HepG2 (cell line): ENCODE measurements around the gene TAF12. TPM values are rescaled to one million over a fixed set of nuclear protein-coding genes. Genes with fewer than 3 reads are reported as not detected.
A peak's percentile ranks its signal among the peaks of the same experiment; 100 is the strongest.

Source experiments
- AGO2 ChIP-seq: fragments of 200-400 bp; formaldehyde crosslinking; optimal IDR thresholded peaks from 2 replicates; pipeline ENCODE3; 2017; ENCODE audit warnings: mild to moderate bottlenecking, low read depth, low read length, moderate library complexity
- CHD4 ChIP-seq: fragments of 200-600 bp; sonication (generic); IDR thresholded peaks from 2 replicates; pipeline ENCODE4 v1.7.0; 2017; ENCODE audit warnings: mild to moderate bottlenecking, low read length, borderline replicate concordance
- FOXC1 ChIP-seq: sonication (generic); formaldehyde crosslinking; IDR thresholded peaks from 2 replicates; pipeline ENCODE4 v1.8.0; 2022; ENCODE audit warnings: mild to moderate bottlenecking, missing genetic modification reagents, borderline replicate concordance
- FOXM1 ChIP-seq: sonication (generic); formaldehyde crosslinking; IDR thresholded peaks from 2 replicates; pipeline ENCODE4 v1.5.0; 2020; ENCODE audit warnings: missing genetic modification reagents
- HIVEP1 ChIP-seq: sonication (generic); formaldehyde crosslinking; IDR thresholded peaks from 2 replicates; pipeline ENCODE4 v1.4.0; 2020; ENCODE audit warnings: mild to moderate bottlenecking, missing genetic modification reagents
- HMGXB3 ChIP-seq: sonication (generic); formaldehyde crosslinking; IDR thresholded peaks from 2 replicates; pipeline ENCODE4 v1.4.0; 2020; ENCODE audit warnings: missing genetic modification reagents, borderline replicate concordance
- MYNN ChIP-seq: sonication (generic); formaldehyde crosslinking; IDR thresholded peaks from 2 replicates; pipeline ENCODE4 v1.4.0; 2020; ENCODE audit warnings: mild to moderate bottlenecking, low read depth, missing genetic modification reagents
- NR2F1 ChIP-seq, 2 experiments: fragments of 450-650 bp in 1 of 2; formaldehyde crosslinking in 1 of 2; IDR thresholded peaks; 2 replicates each; pipeline versions ENCODE4 v1.5.0 to v1.6.1; 2016 to 2020; ENCODE audit warnings: mild to moderate bottlenecking in 1 of 2, missing compliant biosample characterization in 1 of 2, missing genetic modification reagents in 1 of 2, moderate library complexity in 1 of 2
- ONECUT2 ChIP-seq: sonication (generic); formaldehyde crosslinking; IDR thresholded peaks from 2 replicates; pipeline ENCODE4 v1.4.0; 2020; ENCODE audit warnings: missing genetic modification reagents
- PHF21A ChIP-seq: sonication (generic); formaldehyde crosslinking; IDR thresholded peaks from 2 replicates; pipeline ENCODE4 v1.5.0; 2020; ENCODE audit warnings: mild to moderate bottlenecking, missing genetic modification reagents
- REPIN1 ChIP-seq: sonication (generic); formaldehyde crosslinking; IDR thresholded peaks from 2 replicates; pipeline ENCODE4 v1.8.0; 2022; ENCODE audit warnings: missing genetic modification reagents, low read depth, mild to moderate bottlenecking, borderline replicate concordance
- SALL1 ChIP-seq: sonication (generic); formaldehyde crosslinking; IDR thresholded peaks from 2 replicates; pipeline ENCODE4 v1.8.0; 2022; ENCODE audit warnings: mild to moderate bottlenecking, missing genetic modification reagents
- ZBTB3 ChIP-seq: sonication (generic); formaldehyde crosslinking; IDR thresholded peaks from 2 replicates; pipeline ENCODE4 v1.4.0; 2020; ENCODE audit warnings: low read depth, mild to moderate bottlenecking, moderate library complexity, missing genetic modification reagents, borderline replicate concordance
- ZEB1 ChIP-seq: IDR thresholded peaks from 2 replicates; pipeline ENCODE4 v1.6.1; 2012; ENCODE audit warnings: mild to moderate bottlenecking, low read depth, inconsistent platforms; ENCODE audit not compliant: insufficient replicate concordance
- ZFX ChIP-seq: sonication (generic); formaldehyde crosslinking; IDR thresholded peaks from 2 replicates; pipeline ENCODE4 v1.4.0; 2020; ENCODE audit warnings: mild to moderate bottlenecking, low read depth, missing genetic modification reagents, moderate library complexity
- ZNF441 ChIP-seq: sonication (generic); formaldehyde crosslinking; IDR thresholded peaks from 2 replicates; pipeline ENCODE4 v1.7.0; 2021; ENCODE audit warnings: missing genetic modification reagents, borderline replicate concordance
- ZNF446 ChIP-seq: sonication (generic); formaldehyde crosslinking; IDR thresholded peaks from 2 replicates; pipeline ENCODE4 v1.5.0; 2020; ENCODE audit warnings: mild to moderate bottlenecking, missing genetic modification reagents
- ZNF746 ChIP-seq: sonication (generic); formaldehyde crosslinking; IDR thresholded peaks from 2 replicates; pipeline ENCODE4 v1.8.0; 2022; ENCODE audit warnings: mild to moderate bottlenecking, missing genetic modification reagents
- ZNF770 ChIP-seq: sonication (generic); formaldehyde crosslinking; IDR thresholded peaks from 2 replicates; pipeline ENCODE4 v1.5.0; 2020; ENCODE audit warnings: mild to moderate bottlenecking, missing genetic modification reagents
- ZSCAN22 ChIP-seq: sonication (generic); formaldehyde crosslinking; IDR thresholded peaks from 2 replicates; pipeline ENCODE4 v1.4.0; 2020; ENCODE audit warnings: mild to moderate bottlenecking, missing genetic modification reagents
- polyA plus RNA-seq, 8 experiments: library from polyadenylated mRNA; depleted of rRNA in 3 of 8; stranded (reverse) in 7 of 8; unstranded in 1 of 8; fragments of >200 nt; fragmentation: Illumina TruSeq in 4 of 8; extraction: Trizol in 4 of 8; gene quantifications; 2 replicates each; pipeline versions ENCODE4 v1.2.1 to v1.2.3, GENCODE V29; 2011 to 2016; ENCODE audit warnings: low read depth in 4 of 8, missing spikeins in 1 of 8, mixed read lengths in 1 of 8; ENCODE audit not compliant: insufficient read depth in 1 of 8
- total RNA-seq, 5 experiments: library from RNA; depleted of rRNA; stranded (reverse); fragments of >200 nt; fragmentation: Illumina TruSeq; extraction: Trizol; gene quantifications; 2 replicates each; pipeline ENCODE4 v1.2.3, GENCODE V29; 2016; ENCODE audit warnings: low read depth in 1 of 5
- TF ChIP-seq, protein P1 (sequence below): sonication (generic); formaldehyde crosslinking; IDR thresholded peaks from 2 replicates; pipeline ENCODE4 v1.5.0; 2020; ENCODE audit warnings: missing genetic modification reagents, mild to moderate bottlenecking, borderline replicate concordance

The TAF12 gene
- total and polyA plus RNA-seq, 2 of the 13 experiments (the other 11 are each of a cell fraction or from before 2014, with no cell fraction given), result 16.3 to 17.1 TPM

GRCh38 chr1:28642847-28643635 lies at the start of gene TAF12 (continued):
- TF ChIP-seq AGO2 (peak; percentile 41), ZNF441 (CRISPR knock-in tag) (peak; percentile 82), ZEB1 (peak; percentile 29), ONECUT2 (CRISPR knock-in tag) (no peak), PHF21A (CRISPR knock-in tag) (peak; percentile 81), ZSCAN22 (CRISPR knock-in tag) (no peak), ZBTB3 (CRISPR knock-in tag) (0 out of 2 replicates have a peak, but pooled peaks have one; percentile 40), HIVEP1 (CRISPR knock-in tag) (peak; percentile 83), NR2F1 (CRISPR knock-in tag; IDR thresholded peaks at IDR 0.05) (0 out of 4 replicates have a peak, but pooled peaks of 1 of the 2 experiments have one; percentile 6), ZNF446 (CRISPR knock-in tag) (peak; percentile 76; the same call in 1 of the 2 replicates), FOXC1 (CRISPR knock-in tag) (peak; percentile 84), HMGXB3 (CRISPR knock-in tag) (0 out of 2 replicates have a peak, but pooled peaks have one; percentile 57), ZNF770 (CRISPR knock-in tag) (peak; percentile 57), REPIN1 (CRISPR knock-in tag) (peak; percentile 82), CHD4 (no peak), ZFX (CRISPR knock-in tag) (peak; percentile 89), SALL1 (CRISPR knock-in tag) (peak; percentile 90), ZNF746 (peak; percentile 66; the same call in 1 of the 2 replicates), FOXM1 (CRISPR knock-in tag) (no peak), MYNN (CRISPR knock-in tag) (peak; percentile 66; the same call in 1 of the 2 replicates)
- TF ChIP-seq, protein P1, sequence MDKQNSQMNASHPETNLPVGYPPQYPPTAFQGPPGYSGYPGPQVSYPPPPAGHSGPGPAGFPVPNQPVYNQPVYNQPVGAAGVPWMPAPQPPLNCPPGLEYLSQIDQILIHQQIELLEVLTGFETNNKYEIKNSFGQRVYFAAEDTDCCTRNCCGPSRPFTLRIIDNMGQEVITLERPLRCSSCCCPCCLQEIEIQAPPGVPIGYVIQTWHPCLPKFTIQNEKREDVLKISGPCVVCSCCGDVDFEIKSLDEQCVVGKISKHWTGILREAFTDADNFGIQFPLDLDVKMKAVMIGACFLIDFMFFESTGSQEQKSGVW (CRISPR knock-in tag), result no peak
